MM.1S (cell line): ENCODE data around the gene PCDHA2.

Experiments used
- CTCF ChIP-seq: fragments of 300-600 bp; sonication (generic); IDR thresholded peaks from 2 replicates; pipeline ENCODE4 v1.5.1; 2016; ENCODE audit warnings: antibody characterized with exemption, low read length, mixed read lengths
- EZH2 ChIP-seq: fragments of 300-600 bp; sonication (generic); optimal IDR thresholded peaks from 2 replicates; pipeline ENCODE3; 2017; ENCODE audit warnings: low read depth, mild to moderate bottlenecking, antibody characterized with exemption, low read length, mixed read lengths
- EZH2phosphoT487 ChIP-seq: fragments of 300-600 bp; sonication (generic); IDR thresholded peaks from 2 replicates; pipeline ENCODE4 v1.6.1; 2018; ENCODE audit warnings: antibody characterized with exemption, low read length

- TF ChIP-seq CTCF = no peak
- no peak for TF ChIP-seq EZH2
- no peak for TF ChIP-seq EZH2phosphoT487
Observed at GRCh38 chr5:140791089-140791488, 3.6 kb upstream of the PCDHA2 start.
